A549 treated with AZD9567 at 1 μM for 4 hours (cell line): Measurements from ENCODE around the gene PLA2G1B. TPM values are rescaled to one million over a fixed set of nuclear protein-coding genes. Genes with fewer than 3 reads are reported as not detected.

Experiments used
- total RNA-seq: library from RNA; stranded (reverse); fragments of 200-300 nt; extraction: Qiagen RNA extraction; gene quantifications from 5 replicates; pipeline ENCODE4 v1.2.3, GENCODE V29; 2022; ENCODE audit not compliant: insufficient read depth

The PLA2G1B gene
- total RNA-seq = not detected in 5 replicates

GRCh38 chr12:120327593-120327992, at the start of gene PLA2G1B:
TSS of gene PLA2G1B (minus strand) at chr12:120327779. CDS start at chr12:120327753, 26 bp downstream.

GRCh38 chr12:120368789-120369602, 41.4 kb upstream of the PLA2G1B start, which contains the start of gene MSI1:
TSS of gene MSI1 (minus strand) at chr12:120369164. CDS start at chr12:120369091, 73 bp downstream.

GRCh38 chr12:120301962-120302815, 25.4 kb downstream of the PLA2G1B start, which contains the start of gene SIRT4:
TSS of gene SIRT4 (plus strand) at chr12:120302321. CDS start at chr12:120303562, 1,241 bp downstream.

GRCh38 chr12:120292661-120293531, 34.7 kb downstream of the PLA2G1B start, which contains the start of gene RNU4-1:
TSS of gene RNU4-1 (minus strand) at chr12:120293237.

Other genes with a start within 250 kb of the PLA2G1B start
- 79.9 to 87.6 TPM (median 81.6 TPM) in 5 replicates for gene RAB35, start 211.0 kb downstream of the PLA2G1B start, total RNA-seq
- 53.4 to 73.4 TPM (median 56.7 TPM) in 5 replicates for gene GCN1, start 133.1 kb downstream of the PLA2G1B start, total RNA-seq
- 3,597 to 4,224 TPM (median 3,618 TPM) in 5 replicates for gene RPLP0, start 126.7 kb downstream of the PLA2G1B start, total RNA-seq
- gene PXN, start 62.0 kb downstream of the PLA2G1B start, total RNA-seq = 178 to 217 TPM (median 192 TPM) in 5 replicates
- gene RNU4-2, start 35.9 kb downstream of the PLA2G1B start, total RNA-seq = 13.6 TPM in 1 of 5 replicates, not detected in the others
- gene RNU4-1, start 34.5 kb downstream of the PLA2G1B start, total RNA-seq = not detected in 5 replicates
- 0.83 to 1.1 TPM (median 0.99 TPM) in 4 of 5 replicates, not detected in the other for gene SIRT4, start 25.5 kb downstream of the PLA2G1B start, total RNA-seq
- 1.0 to 1.1 TPM (median 1.1 TPM) in 4 of 5 replicates, not detected in the other for gene MSI1, start 41.4 kb upstream of the PLA2G1B start, total RNA-seq
- 761 to 881 TPM (median 868 TPM) in 5 replicates for gene COX6A1, start 110.3 kb upstream of the PLA2G1B start, total RNA-seq
- gene TRIAP1, start 118.6 kb upstream of the PLA2G1B start, total RNA-seq = 72.5 to 78.7 TPM (median 73.7 TPM) in 5 replicates
- 20.8 to 28.5 TPM (median 25.1 TPM) in 5 replicates for gene GATC, start 118.7 kb upstream of the PLA2G1B start, total RNA-seq
- gene SRSF9, start 142.0 kb upstream of the PLA2G1B start, total RNA-seq = 155 to 217 TPM (median 207 TPM) in 5 replicates
- gene DYNLL1, start 168.3 kb upstream of the PLA2G1B start, total RNA-seq = 639 to 706 TPM (median 667 TPM) in 5 replicates
- gene COQ5, start 201.4 kb upstream of the PLA2G1B start, total RNA-seq = 25.7 to 35.3 TPM (median 27.4 TPM) in 5 replicates
- gene RNF10, start 206.6 kb upstream of the PLA2G1B start, total RNA-seq = 93.7 to 205 TPM (median 102 TPM) in 5 replicates